Measurements from ENCODE around the gene SLC6A15.
A peak's percentile ranks its signal among the peaks of the same experiment; 100 is the strongest.

SLC6A15 gene

DNA sequence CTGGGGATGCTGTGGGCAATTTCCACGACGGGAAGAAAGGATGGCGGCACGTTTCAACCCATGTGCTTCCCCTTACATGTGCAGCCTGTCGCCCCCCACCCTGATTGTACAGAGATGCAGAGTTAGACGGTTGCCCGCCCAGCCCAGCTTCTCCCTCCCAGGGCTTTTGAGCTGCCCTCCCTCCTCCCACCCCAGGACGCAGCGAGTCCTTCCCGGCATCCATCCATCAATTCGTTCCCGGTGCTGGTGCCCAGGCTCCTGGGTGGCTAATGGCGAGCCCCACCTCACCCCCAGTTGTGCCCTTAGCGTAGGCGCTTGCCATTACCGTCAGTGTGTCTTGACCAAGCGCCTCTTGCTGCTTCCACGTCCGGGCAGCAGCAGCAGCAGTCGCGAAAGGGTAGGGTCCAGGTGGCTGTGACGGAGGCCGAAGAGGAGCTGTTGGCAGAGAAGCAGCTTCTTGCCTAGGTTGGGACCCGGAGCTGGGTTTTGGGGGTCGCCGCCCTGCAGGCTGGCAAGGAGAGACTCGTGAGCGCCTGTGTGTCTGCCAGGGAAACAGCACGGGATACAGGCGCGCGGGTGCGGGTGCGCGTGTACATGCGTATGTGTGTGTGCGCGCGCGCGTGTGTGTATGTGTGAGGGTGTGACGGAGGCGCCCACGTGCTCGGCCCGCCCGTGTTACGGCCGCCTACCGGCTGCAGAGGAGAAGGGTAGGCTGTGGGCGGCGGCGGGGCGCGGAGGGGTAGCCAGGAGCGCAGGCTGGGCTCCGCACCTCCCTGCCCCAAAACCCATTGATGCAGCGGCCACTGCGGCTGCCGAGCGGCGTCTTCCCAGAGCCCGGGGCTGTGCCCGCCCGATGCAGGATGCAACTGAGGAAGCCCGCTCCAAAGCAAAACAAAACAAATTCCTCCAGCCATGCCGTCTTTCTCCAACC is at the start of gene SLC6A15:
SLC6A15 (minus strand) TSS at position 602 of the 931 bp plus-strand sequence. CDS start 20,679 bp downstream, outside the sequence.
- DNase-seq: peak; percentile 12

DNA sequence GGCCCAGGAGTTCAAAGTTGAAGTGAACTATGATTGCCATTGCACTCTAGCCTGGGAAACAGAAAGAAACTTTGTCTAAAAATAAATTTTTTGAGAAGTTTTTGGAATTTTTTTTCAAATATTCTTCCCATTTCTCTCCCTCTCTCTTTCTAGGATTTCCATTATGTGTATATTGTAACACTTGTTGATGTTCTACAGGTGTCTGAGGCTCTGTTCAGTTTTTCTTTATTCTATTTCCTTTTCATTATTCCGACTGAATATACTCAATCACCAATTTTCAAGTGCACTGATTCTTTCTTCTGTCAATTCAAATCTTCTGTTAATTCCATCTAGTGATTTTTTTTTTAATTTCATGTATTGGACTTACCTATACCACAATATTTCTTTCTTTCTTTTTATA is 48.3 kb upstream of the SLC6A15 start:
- no peak for DNase-seq

GRCh38 chr12:84955298-84955697 is 42.7 kb upstream of the SLC6A15 start:
- no peak for DNase-seq

DNA sequence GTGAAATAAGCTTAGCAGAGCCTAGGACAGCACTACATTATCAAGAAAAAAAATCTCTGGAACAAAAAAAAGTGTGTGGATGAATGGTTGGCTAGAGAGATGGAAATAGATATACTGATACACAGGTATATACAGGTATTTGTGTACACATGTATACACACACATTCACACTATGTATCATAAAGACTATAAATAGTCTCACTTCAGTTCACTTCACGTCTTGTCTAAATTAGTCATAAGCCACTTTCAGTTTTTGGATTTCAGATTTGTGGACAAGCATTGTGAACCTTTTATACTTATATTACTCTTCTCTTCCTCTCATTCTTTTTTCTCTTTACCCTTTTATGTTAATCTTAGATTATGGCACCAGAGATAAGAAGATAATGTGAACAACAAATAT is 41.8 kb upstream of the SLC6A15 start:
- DNase-seq: no peak

- no peak for DNase-seq
Measured at GRCh38 chr12:84950971-84951546, 38.5 kb upstream of the SLC6A15 start.

GRCh38 chr12:84946753-84947152 is 34.2 kb upstream of the SLC6A15 start:
- DNase-seq: no peak

GRCh38 chr12:84937415-84937814 is 24.8 kb upstream of the SLC6A15 start:
- no peak for DNase-seq

DNA sequence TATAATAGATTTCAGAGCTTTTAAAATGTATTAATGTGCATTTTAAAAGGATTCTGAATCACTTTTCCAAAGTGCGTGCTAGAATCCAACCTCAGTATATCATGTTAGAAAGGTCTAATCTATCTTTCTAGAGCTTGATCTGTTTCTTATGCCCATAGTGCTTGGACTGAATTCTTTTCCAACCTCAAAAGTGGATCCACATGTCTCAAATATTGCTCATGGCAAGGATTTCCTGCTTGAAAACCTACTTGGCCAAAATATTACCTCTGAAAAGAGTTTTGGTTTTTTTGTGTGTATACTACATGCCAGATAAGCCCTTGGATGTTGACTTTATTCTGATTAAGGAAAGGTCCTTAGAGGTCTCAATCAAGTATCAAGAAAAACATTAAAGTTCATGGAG is 16.9 kb upstream of the SLC6A15 start:
- no peak for DNase-seq

DNA sequence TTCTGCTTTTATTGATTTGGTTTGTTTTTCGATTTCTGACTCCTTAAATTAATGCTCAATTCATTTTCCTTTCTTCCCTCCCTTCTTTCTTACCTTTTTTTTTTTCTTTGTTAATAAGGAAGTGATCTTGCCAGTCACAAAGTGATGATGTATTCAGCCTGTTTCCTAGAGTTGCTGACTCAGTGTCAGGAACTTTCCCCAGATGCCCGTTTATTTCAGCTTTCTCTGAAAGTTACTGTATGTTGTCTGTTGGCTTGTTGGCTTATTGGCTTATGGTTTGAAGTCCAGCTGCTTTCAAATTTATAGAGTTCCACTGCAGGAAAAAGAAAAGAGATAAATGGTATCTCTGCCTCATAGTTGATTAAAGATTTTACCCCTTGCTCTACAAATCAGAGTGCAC is 12.4 kb upstream of the SLC6A15 start:
- DNase-seq: no peak

- no peak for DNase-seq
Measured at GRCh38 chr12:84922693-84923092, 10.1 kb upstream of the SLC6A15 start.

GRCh38 chr12:84920331-84920730 is 7.7 kb upstream of the SLC6A15 start:
- no peak for DNase-seq

DNA sequence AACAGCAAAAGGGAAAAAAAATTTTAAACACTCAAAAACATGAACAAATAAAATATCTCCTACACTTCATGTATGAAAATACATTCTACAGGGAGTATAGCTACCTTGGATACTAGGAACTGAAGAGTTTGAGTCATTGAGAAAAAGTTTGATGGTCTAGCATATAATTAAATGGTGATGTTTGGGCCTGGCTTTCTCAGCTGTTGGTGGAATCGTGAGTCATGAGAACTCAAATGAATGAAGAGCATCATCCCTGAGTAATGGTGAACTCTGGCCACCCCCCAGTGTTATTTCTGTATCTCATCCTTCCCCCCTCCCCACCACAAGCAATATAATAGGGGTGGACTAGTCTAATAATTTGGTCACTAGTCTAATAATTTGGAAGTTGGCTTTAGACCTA is 6.7 kb upstream of the SLC6A15 start:
- DNase-seq: no peak

- no peak for DNase-seq
Measured at GRCh38 chr12:84913129-84913515, 523 bp upstream of the SLC6A15 start.

DNA sequence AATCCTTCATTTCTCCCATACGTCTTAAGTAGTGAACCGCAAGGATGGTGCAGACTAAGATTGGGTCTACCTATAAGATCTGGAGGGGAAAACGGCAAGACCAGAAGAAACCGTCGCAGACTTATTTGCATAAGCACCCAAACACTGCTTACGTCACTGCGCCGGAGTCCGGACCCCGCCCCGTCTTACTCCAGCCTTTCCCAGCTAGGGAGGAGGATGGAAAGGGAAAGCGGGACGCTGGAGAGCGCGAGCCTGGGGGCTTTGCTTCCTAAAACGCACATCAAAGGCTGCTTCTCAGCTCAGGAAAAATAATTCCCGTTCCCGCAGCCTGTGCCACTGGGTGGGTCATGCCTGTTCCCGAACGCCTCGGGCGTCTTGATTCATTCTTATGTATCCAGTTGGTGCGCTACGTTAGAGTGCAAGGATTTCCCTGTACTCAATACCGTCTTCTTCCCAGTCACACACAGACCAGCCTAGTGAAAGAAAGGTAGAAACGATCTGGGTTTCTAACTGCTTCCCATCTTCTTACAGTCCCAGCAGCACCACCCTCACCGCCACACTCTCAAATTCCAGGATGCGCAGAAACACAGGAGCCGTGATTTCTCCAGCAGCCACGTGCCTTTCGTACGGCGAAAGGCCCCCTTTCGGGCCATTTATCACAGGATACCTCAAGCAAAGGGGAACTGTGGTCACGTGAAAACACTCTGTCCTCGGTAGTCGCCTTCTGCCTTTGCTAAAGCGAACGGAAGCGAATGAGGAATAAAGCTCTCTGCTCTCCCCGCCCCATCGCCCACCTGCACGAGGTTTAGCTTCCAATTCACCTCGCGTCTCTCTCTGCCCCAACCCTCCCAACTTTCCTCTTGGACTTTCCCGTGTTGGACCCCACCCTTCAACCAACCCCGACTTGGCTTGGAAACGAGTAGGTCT is 1.1 kb downstream of the SLC6A15 start:
- DNase-seq: peak in 1 of 2 experiments; percentile 2

DNA sequence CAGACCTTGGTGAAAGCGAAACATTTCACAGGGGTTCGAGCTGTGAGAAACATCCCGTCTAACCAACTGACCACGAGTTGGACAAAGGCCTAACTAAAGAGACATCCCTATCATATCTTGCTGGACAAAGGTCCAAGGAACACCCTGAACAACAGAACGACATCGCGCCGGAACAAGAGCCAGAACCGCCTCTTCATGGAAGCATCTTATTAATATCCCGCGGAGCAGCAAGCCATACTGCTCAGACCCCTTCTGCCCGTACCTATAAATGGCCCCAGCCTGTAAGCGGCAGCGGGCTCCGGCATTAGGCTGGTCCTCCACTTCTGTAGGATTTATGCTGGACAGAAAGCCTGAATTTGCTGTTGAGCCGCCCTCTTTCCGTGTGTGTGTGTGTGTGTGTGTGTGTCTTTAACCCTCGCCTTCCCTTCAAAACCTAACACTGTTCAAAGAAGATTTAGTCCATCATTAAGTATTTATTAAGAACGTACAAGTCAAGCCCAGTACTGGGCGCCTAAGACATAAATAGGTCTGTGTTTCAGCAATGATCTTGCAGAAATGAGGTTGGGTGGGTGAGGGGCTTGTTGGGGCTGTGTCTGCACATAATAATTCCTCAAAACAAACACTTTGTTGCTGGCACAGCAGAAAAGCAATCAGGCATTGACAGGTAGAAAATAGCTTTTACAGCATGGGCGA is 1.9 kb downstream of the SLC6A15 start:
- DNase-seq: no peak

- no peak for DNase-seq
Measured at GRCh38 chr12:84904051-84904450, 8.5 kb downstream of the SLC6A15 start.

DNA sequence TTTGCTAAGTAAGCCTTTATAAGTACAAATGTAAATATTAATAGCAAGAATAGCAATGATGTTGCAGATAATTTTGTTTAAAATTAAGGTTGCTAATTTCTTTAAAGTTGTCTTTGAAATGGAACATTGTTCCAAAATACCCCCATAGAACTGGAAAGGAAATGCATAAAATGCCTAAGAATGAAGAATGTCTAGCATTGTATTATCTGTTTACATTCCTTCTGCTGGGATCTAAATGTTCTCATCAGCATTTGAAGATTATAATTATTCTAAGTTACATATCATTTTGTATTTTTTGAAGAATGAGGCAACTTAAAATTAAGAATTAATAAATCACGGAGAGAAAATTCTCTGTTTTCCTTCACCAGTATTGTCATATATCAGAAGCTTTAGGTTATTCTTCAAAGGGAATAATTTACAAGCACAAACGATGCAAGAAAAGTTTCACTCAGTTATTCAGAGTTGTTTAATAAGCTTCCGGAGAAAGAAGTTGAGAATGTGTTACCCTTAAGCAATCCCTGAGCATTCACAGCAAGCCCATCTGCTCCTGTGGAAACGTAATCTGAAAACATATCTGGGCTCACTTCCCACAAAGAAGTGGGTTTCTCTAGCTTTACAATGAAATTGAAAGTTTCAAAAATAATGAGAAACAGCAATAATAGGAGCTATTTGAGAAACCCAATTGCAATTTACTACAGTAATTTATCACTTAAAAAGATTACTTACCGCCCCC is 21.3 kb downstream of the SLC6A15 start:
- DNase-seq: no peak

GRCh38 chr12:84889818-84890217 is 22.8 kb downstream of the SLC6A15 start:
- no peak for DNase-seq

DNA sequence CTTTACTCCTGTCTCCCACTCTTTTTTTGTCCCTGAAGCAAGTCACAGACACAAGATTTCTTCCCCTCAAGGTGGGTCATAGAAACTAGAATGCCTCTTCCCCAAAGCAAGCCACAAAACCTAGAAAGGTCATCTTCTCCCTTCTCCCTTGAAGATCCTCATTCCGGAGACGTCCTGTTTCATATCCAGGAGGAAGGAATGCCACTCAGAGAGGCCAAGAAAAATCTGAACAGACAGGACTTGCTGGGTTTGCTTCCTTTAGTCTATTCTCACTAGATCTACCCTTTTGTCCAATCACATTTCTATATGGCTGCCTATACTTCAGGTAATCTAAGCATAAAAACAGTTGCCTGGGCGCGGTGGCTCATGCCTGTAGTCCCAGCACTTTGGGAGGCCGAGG is 23.7 kb downstream of the SLC6A15 start:
- no peak for DNase-seq

DNA sequence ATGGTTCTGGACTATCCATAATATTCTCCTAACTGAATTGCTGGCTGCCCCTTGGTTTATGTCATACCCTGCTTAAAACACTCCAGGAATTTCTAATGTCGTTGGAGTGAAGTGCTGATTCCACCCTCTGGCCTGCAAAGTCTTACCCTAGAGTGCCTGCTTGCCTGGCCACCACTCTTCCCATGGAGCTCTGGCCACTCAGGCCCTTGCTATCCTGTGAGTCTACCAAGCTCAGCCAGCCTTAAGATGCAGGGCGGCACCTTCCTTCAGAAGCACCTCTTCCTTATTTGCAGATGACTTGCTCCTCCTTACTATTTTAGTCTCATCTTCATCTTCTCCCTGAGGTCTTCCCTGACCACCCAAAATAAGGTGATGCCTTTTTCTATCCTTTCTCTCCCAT is 35.3 kb downstream of the SLC6A15 start:
- DNase-seq: no peak

- DNase-seq: no peak
Measured at GRCh38 chr12:84875241-84875640, 37.4 kb downstream of the SLC6A15 start.

- DNase-seq: no peak
Measured at GRCh38 chr12:84874825-84875139, 37.8 kb downstream of the SLC6A15 start.

Data from activated CD4-positive, alpha-beta T cell treated with anti-CD3 and anti-CD28 coated beads, Interleukin-2, amount 50 U/mL, for 48 hours (primary cell).